Stimulated activated CD8-positive, alpha-beta memory T cell treated with anti-CD3 and anti-CD28 coated beads, Interleukin-4, amount 100 ng/mL, for 24 hours (primary cell): Measurements from ENCODE around the gene BMPR1A.
"Not testable (repeated sequence)": the region's sequence is repeated elsewhere in the genome, so short reads cannot be mapped to it uniquely, and the experiment has no call there.

Experiments used
- DNase-seq: peaks from one replicate; pipeline ENCODE4 v3.0.0-alpha.2; 2020; ENCODE audit warnings: low read depth

Gene BMPR1A

GRCh38 chr10:86941991-86942421, 185.6 kb downstream of the BMPR1A start:
- DNase-seq = no peak

- DNase-seq = no peak
Observed at GRCh38 chr10:86942441-86943315, 186.3 kb downstream of the BMPR1A start.

GRCh38 chr10:86943316-86944030, 187.1 kb downstream of the BMPR1A start:
- no peak for DNase-seq

GRCh38 chr10:86944031-86944419, 187.6 kb downstream of the BMPR1A start:
- DNase-seq = no peak

GRCh38 chr10:86944471-86944870, 188.1 kb downstream of the BMPR1A start:
- no peak for DNase-seq

GRCh38 chr10:86944907-86945306, 188.5 kb downstream of the BMPR1A start:
- DNase-seq = no peak

- no peak for DNase-seq
Observed at GRCh38 chr10:86945361-86946212, 189.2 kb downstream of the BMPR1A start.

GRCh38 chr10:86946213-86947155, 190.1 kb downstream of the BMPR1A start:
- DNase-seq = no peak

- not testable (repeated sequence) for DNase-seq
Observed at GRCh38 chr10:86947806-86948205, 191.4 kb downstream of the BMPR1A start.

- no peak for DNase-seq
Observed at GRCh38 chr10:86950349-86950748, 193.9 kb downstream of the BMPR1A start.

GRCh38 chr10:86951184-86951761, 194.9 kb downstream of the BMPR1A start:
- no peak for DNase-seq

- DNase-seq = no peak
Observed at GRCh38 chr10:86952106-86952505, 195.7 kb downstream of the BMPR1A start.

GRCh38 chr10:86952697-86953096, 196.3 kb downstream of the BMPR1A start:
- DNase-seq = not testable (repeated sequence)

- no peak for DNase-seq
Observed at GRCh38 chr10:86953747-86954680, 197.6 kb downstream of the BMPR1A start.

GRCh38 chr10:86954681-86955500, 198.5 kb downstream of the BMPR1A start:
- DNase-seq = no peak

- no peak for DNase-seq
Observed at GRCh38 chr10:86955501-86956194, 199.2 kb downstream of the BMPR1A start.

- DNase-seq = no peak
Observed at GRCh38 chr10:86956195-86956847, 199.9 kb downstream of the BMPR1A start.
